Naive thymus-derived CD4-positive, alpha-beta T cell (primary cell): ENCODE data around the gene LEMD3. TPM values are rescaled to one million over a fixed set of nuclear protein-coding genes. Genes with fewer than 3 reads are reported as not detected.

Source experiments
- ATAC-seq: fragments of 150-1000 bp; cut with Tn5 transposase; 2 replicates; pipeline ENCODE4 v1.10.0; 2021; ENCODE audit warnings: mild to moderate bottlenecking, moderate library complexity
- CTCF ChIA-PET: fragments of 350-600 bp; sonication (Branson Sonifier 250); formaldehyde crosslinking; loops from one replicate; lab custom pipeline; 2021; ENCODE audit warnings: antibody characterized with exemption; lab: Charles Lee
- POLR2A ChIA-PET: fragments of 350-600 bp; sonication (Branson Sonifier 250); formaldehyde crosslinking; loops from one replicate; lab custom pipeline; 2021; ENCODE audit warnings: antibody characterized with exemption, inconsistent platforms; lab: Charles Lee
- DNase-seq, 9 donors: peaks; one replicate each; pipeline versions ENCODE4 v3.0.0 to v3.0.0-alpha.2; 2020 to 2022; ENCODE audit warnings: mixed read lengths in 1 of 9
- H3K27ac ChIP-seq: one replicate; pipeline ENCODE4 v1.7.0; 2013; ENCODE audit warnings: mild to moderate bottlenecking, low read depth, low read length, moderate library complexity
- H3K27me3 ChIP-seq, 2 donors: one replicate each; pipeline ENCODE4 v1.7.0; 2013; ENCODE audit warnings: low read length in 2 of 2, mild to moderate bottlenecking in 2 of 2, moderate library complexity in 2 of 2; ENCODE audit not compliant: control insufficient read depth in 2 of 2, insufficient read depth in 2 of 2
- H3K36me3 ChIP-seq, 3 experiments: 1 replicate in 2 of 3; 2 replicates in 1 of 3; pipeline ENCODE4 v1.7.0; 2013; ENCODE audit warnings: low read length in 3 of 3, mild to moderate bottlenecking in 3 of 3, moderate library complexity in 1 of 3; ENCODE audit not compliant: insufficient read depth in 3 of 3, control insufficient read depth in 2 of 3
- H3K4me1 ChIP-seq, 2 donors: one replicate each; pipeline ENCODE4 v1.7.0; 2013; ENCODE audit warnings: low read length in 2 of 2, mild to moderate bottlenecking in 2 of 2, moderate library complexity in 1 of 2; ENCODE audit not compliant: control insufficient read depth in 2 of 2, insufficient read depth in 2 of 2
- H3K4me3 ChIP-seq: 2 replicates; pipeline ENCODE4 v1.7.0; 2013; ENCODE audit warnings: mild to moderate bottlenecking, low read length
- H3K9me3 ChIP-seq, 3 experiments: 1 replicate in 2 of 3; 2 replicates in 1 of 3; pipeline ENCODE4 v1.7.0; 2013; ENCODE audit warnings: low read length in 3 of 3; ENCODE audit not compliant: control insufficient read depth in 2 of 3
- H3K27ac Mint-ChIP-seq, 9 donors: one replicate each; pipeline ENCODE4 v1.8.0; 2020 to 2022; ENCODE audit warnings: mixed read lengths in 9 of 9, mild to moderate bottlenecking in 8 of 9, moderate library complexity in 5 of 9, inconsistent platforms in 2 of 9
- H3K27me3 Mint-ChIP-seq, 5 donors: one replicate each; pipeline ENCODE4 v1.8.0; 2021 to 2022; ENCODE audit warnings: mixed read lengths in 5 of 5, mild to moderate bottlenecking in 1 of 5
- H3K36me3 Mint-ChIP-seq, 5 donors: one replicate each; pipeline ENCODE4 v1.8.0; 2020 to 2022; ENCODE audit warnings: mixed read lengths in 5 of 5, mild to moderate bottlenecking in 3 of 5, inconsistent platforms in 1 of 5
- H3K4me1 Mint-ChIP-seq, 7 donors: one replicate each; pipeline ENCODE4 v1.8.0; 2020 to 2022; ENCODE audit warnings: mixed read lengths in 7 of 7, mild to moderate bottlenecking in 3 of 7, inconsistent platforms in 1 of 7
- H3K4me3 Mint-ChIP-seq, 10 donors: one replicate each; pipeline ENCODE4 v1.8.0; 2020 to 2022; ENCODE audit warnings: mild to moderate bottlenecking in 10 of 10, mixed read lengths in 10 of 10, moderate library complexity in 6 of 10, inconsistent platforms in 2 of 10
- H3K9me3 Mint-ChIP-seq, 11 donors: one replicate each; pipeline ENCODE4 v1.8.0; 2020 to 2022; ENCODE audit warnings: mixed read lengths in 11 of 11, mild to moderate bottlenecking in 4 of 11, inconsistent platforms in 1 of 11, moderate library complexity in 1 of 11
- intact Hi-C, 2 donors: fragments of 100-400 bp; cut with micrococcal nuclease; formaldehyde crosslinking; loops; one replicate each; pipeline ENCODE4 v1.15.1; 2023
- polyA plus RNA-seq, 2 donors: library from polyadenylated mRNA; unstranded; fragments of 300-500 nt; fragmentation: Illumina TruSeq; gene quantifications; one replicate each; pipeline ENCODE4 v1.2.3, GENCODE V29; 2021
- total RNA-seq, 6 experiments: library from RNA in 5 of 6; stranded (reverse) in 5 of 6; gene quantifications; 1 replicate in 5 of 6; 2 replicates in 1 of 6; pipeline ENCODE4 v1.2.3 and lab custom pipeline; 2021 to 2026

LEMD3 gene
- total and polyA plus RNA-seq, 7 experiments from 2014 or later: 33.3 to 60.1 (median 52.2) TPM

- Mint-ChIP-seq H3K27me3 (peaks cover 13 to 34% (median 26%) of the 10 kb centered on the region in 5 donors), H3K27ac (no peak overlapping the region), H3K36me3 (peaks cover 0 to 9% (median 0%) of the 10 kb centered on the region in 5 donors), H3K9me3 (peaks cover 0 to 3% (median 0%) of the 10 kb centered on the region in 11 donors), H3K4me1 (peaks cover 6 to 16% (median 10%) of the 10 kb centered on the region in 7 donors), H3K4me3 (no peak overlapping the region)
- H3K9me3 ChIP-seq: no peaks in the 10 kb centered on the region
- no peak overlapping the region for H3K4me3 ChIP-seq
- no peaks in the 10 kb centered on the region for H3K36me3 ChIP-seq
- ChIA-PET POLR2A (no interaction called here), CTCF (no interaction called here)
- H3K27me3 ChIP-seq: no peaks in the 10 kb centered on the region
- DNase-seq: no peak
- intact Hi-C loops: no loop called here
- peaks cover 0 to 10% of the 10 kb centered on the region in 2 donors for H3K4me1 ChIP-seq
- no peak for ATAC-seq
- H3K27ac ChIP-seq: no peak overlapping the region
Observed at GRCh38 chr12:65152012-65152411, 17.4 kb upstream of the LEMD3 start.

- peaks cover 13 to 30% (median 26%) of the 10 kb centered on the region in 5 donors for H3K27me3 Mint-ChIP-seq
- peaks cover 0 to 9% (median 0%) of the 10 kb centered on the region in 5 donors for H3K36me3 Mint-ChIP-seq
- Histone ChIP-seq H3K9me3 (no peaks in the 10 kb centered on the region), H3K27me3 (no peaks in the 10 kb centered on the region), H3K4me1 (peaks cover 0 to 10% of the 10 kb centered on the region in 2 donors), H3K27ac (no peak overlapping the region), H3K36me3 (no peaks in the 10 kb centered on the region), H3K4me3 (no peak overlapping the region)
- H3K9me3 Mint-ChIP-seq: peaks cover 0 to 3% (median 0%) of the 10 kb centered on the region in 11 donors
- DNase-seq: no peak
- peaks cover 6 to 16% (median 11%) of the 10 kb centered on the region in 7 donors for H3K4me1 Mint-ChIP-seq
- no peak overlapping the region for H3K27ac Mint-ChIP-seq
- CTCF ChIA-PET: no interaction called here
- POLR2A ChIA-PET: no interaction called here
- no peak overlapping the region for H3K4me3 Mint-ChIP-seq
- intact Hi-C loops: no loop called here
- no peak for ATAC-seq
Observed at GRCh38 chr12:65152596-65152995, 16.8 kb upstream of the LEMD3 start.

GRCh38 chr12:65155784-65156183 is 13.6 kb upstream of the LEMD3 start:
- Histone ChIP-seq H3K36me3 (no peaks in the 10 kb centered on the region), H3K27me3 (no peaks in the 10 kb centered on the region), H3K27ac (no peak overlapping the region), H3K4me3 (no peak overlapping the region), H3K9me3 (no peaks in the 10 kb centered on the region), H3K4me1 (peaks cover 0 to 10% of the 10 kb centered on the region in 2 donors)
- peaks cover 6 to 16% (median 11%) of the 10 kb centered on the region in 7 donors for H3K4me1 Mint-ChIP-seq
- intact Hi-C loops: loop anchor here in 1 of 2 donors (1.0 kb wide), 2 partner anchors 14 to 77 kb away; partner anchors contain the start of gene LEMD3
- CTCF ChIA-PET: no interaction called here
- DNase-seq (no peak), ATAC-seq (no peak)
- peak overlapping the region in 2 of 10 donors; percentile 15 to 35 for H3K4me3 Mint-ChIP-seq
- POLR2A ChIA-PET: no interaction called here
- H3K36me3 Mint-ChIP-seq: peaks cover 0 to 13% (median 0%) of the 10 kb centered on the region in 5 donors
- peaks cover 0 to 3% (median 0%) of the 10 kb centered on the region in 11 donors for H3K9me3 Mint-ChIP-seq
- peak overlapping the region in 2 of 9 donors; percentile 45 to 73 for H3K27ac Mint-ChIP-seq
- H3K27me3 Mint-ChIP-seq: peaks cover 10 to 29% (median 21%) of the 10 kb centered on the region in 5 donors

GRCh38 chr12:65156366-65156841 is 13.0 kb upstream of the LEMD3 start:
- Mint-ChIP-seq H3K9me3 (peaks cover 0 to 3% (median 0%) of the 10 kb centered on the region in 11 donors), H3K4me1 (peaks cover 6 to 16% (median 11%) of the 10 kb centered on the region in 7 donors), H3K27me3 (peaks cover 12 to 27% (median 25%) of the 10 kb centered on the region in 5 donors), H3K4me3 (peak overlapping the region in 6 of 10 donors; percentile 4 to 53 (median 36)), H3K36me3 (peaks cover 0 to 13% (median 0%) of the 10 kb centered on the region in 5 donors), H3K27ac (peak overlapping the region in 6 of 9 donors; percentile 3 to 73 (median 37))
- Histone ChIP-seq H3K36me3 (no peaks in the 10 kb centered on the region), H3K9me3 (no peaks in the 10 kb centered on the region), H3K27me3 (no peaks in the 10 kb centered on the region), H3K27ac (no peak overlapping the region), H3K4me1 (peaks cover 0 to 10% of the 10 kb centered on the region in 2 donors), H3K4me3 (no peak overlapping the region)
- ATAC-seq (peak; percentile 49), DNase-seq (peak in 6 of 9 donors; percentile 14 to 43 (median 26))
- ChIA-PET CTCF (interaction anchor here (0.9 kb wide), 1 partner anchor 74 kb away, joined by 3 read pairs; no protein-coding TSS in a partner anchor), POLR2A (interaction anchor here (1.6 kb wide), 1 partner anchor 13 kb away, joined by 10 read pairs; the partner anchor contains the start of gene LEMD3)
- intact Hi-C loops: loop anchor here in 1 of 2 donors (1.0 kb wide), 2 partner anchors 13 to 76 kb away; partner anchors contain the start of gene LEMD3

- no peak overlapping the region for H3K4me3 ChIP-seq
- H3K9me3 ChIP-seq: no peaks in the 10 kb centered on the region
- CTCF ChIA-PET: interaction anchor here (0.9 kb wide), 1 partner anchor 74 kb away, joined by 3 read pairs; no protein-coding TSS in a partner anchor
- DNase-seq (no peak), ATAC-seq (no peak)
- intact Hi-C loops: no loop called here
- Mint-ChIP-seq H3K4me3 (peak overlapping the region in 3 of 10 donors; percentile 17 to 53 (median 35)), H3K36me3 (peaks cover 0 to 11% (median 0%) of the 10 kb centered on the region in 5 donors), H3K4me1 (peaks cover 6 to 16% (median 11%) of the 10 kb centered on the region in 7 donors), H3K9me3 (peaks cover 0 to 3% (median 0%) of the 10 kb centered on the region in 11 donors), H3K27me3 (peaks cover 17 to 27% (median 20%) of the 10 kb centered on the region in 5 donors), H3K27ac (peak overlapping the region in 2 of 9 donors; percentile 21 to 73)
- H3K4me1 ChIP-seq: peaks cover 0 to 10% of the 10 kb centered on the region in 2 donors
- no peaks in the 10 kb centered on the region for H3K27me3 ChIP-seq
- POLR2A ChIA-PET: interaction anchor here (1.6 kb wide), 1 partner anchor 12 kb away, joined by 10 read pairs; the partner anchor contains the start of gene LEMD3
- no peaks in the 10 kb centered on the region for H3K36me3 ChIP-seq
- H3K27ac ChIP-seq: no peak overlapping the region
Observed at GRCh38 chr12:65157091-65157490, 12.3 kb upstream of the LEMD3 start.

GRCh38 chr12:65162609-65163008 is 6.8 kb upstream of the LEMD3 start:
- intact Hi-C loops: loop anchor here in 1 of 2 donors (10.0 kb wide), 3 partner anchors 938 to 1388 kb away; partner anchors contain the start of genes KICS2, LLPH and RXYLT1
- peaks cover 16 to 48% (median 30%) of the 10 kb centered on the region in 5 donors for H3K27me3 Mint-ChIP-seq
- H3K4me1 Mint-ChIP-seq: peaks cover 0 to 4% (median 0%) of the 10 kb centered on the region in 7 donors
- DNase-seq: no peak
- Histone ChIP-seq H3K27me3 (no peaks in the 10 kb centered on the region), H3K9me3 (no peaks in the 10 kb centered on the region), H3K4me1 (no peaks in the 10 kb centered on the region), H3K4me3 (no peak overlapping the region), H3K36me3 (no peaks in the 10 kb centered on the region), H3K27ac (no peak overlapping the region)
- H3K36me3 Mint-ChIP-seq: peaks cover 0 to 6% (median 0%) of the 10 kb centered on the region in 5 donors
- H3K4me3 Mint-ChIP-seq: no peak overlapping the region
- no peaks in the 10 kb centered on the region for H3K9me3 Mint-ChIP-seq
- POLR2A ChIA-PET: no interaction called here
- CTCF ChIA-PET: no interaction called here
- no peak for ATAC-seq
- H3K27ac Mint-ChIP-seq: no peak overlapping the region
